Glutamatergic neuron (in vitro differentiated cells): Measurements from ENCODE around the gene SRSF7. TPM values are rescaled to one million over a fixed set of nuclear protein-coding genes. Genes with fewer than 3 reads are reported as not detected.
"Not testable (repeated sequence)": the region's sequence is repeated elsewhere in the genome, so short reads cannot be mapped to it uniquely, and the experiment has no call there.

Experiments used
- DNase-seq: peaks from one replicate; pipeline ENCODE4 v3.0.0; 2022
- H3K27ac Mint-ChIP-seq: one replicate; pipeline ENCODE4 v1.8.0; 2020; ENCODE audit warnings: mild to moderate bottlenecking, mixed read lengths, inconsistent platforms; ENCODE audit not compliant: unreplicated experiment
- H3K27me3 Mint-ChIP-seq: one replicate; pipeline ENCODE4 v1.8.0; 2020; ENCODE audit warnings: mild to moderate bottlenecking, moderate library complexity, mixed read lengths, inconsistent platforms; ENCODE audit not compliant: unreplicated experiment
- H3K36me3 Mint-ChIP-seq: one replicate; pipeline ENCODE4 v1.8.0; 2020; ENCODE audit warnings: mild to moderate bottlenecking, mixed read lengths, inconsistent platforms; ENCODE audit not compliant: unreplicated experiment
- H3K4me1 Mint-ChIP-seq: one replicate; pipeline ENCODE4 v1.8.0; 2020; ENCODE audit warnings: mild to moderate bottlenecking, low read depth, mixed read lengths, inconsistent platforms; ENCODE audit not compliant: unreplicated experiment
- H3K4me3 Mint-ChIP-seq: one replicate; pipeline ENCODE4 v1.8.0; 2020; ENCODE audit warnings: mild to moderate bottlenecking, mixed read lengths, inconsistent platforms; ENCODE audit not compliant: unreplicated experiment
- H3K9me3 Mint-ChIP-seq: one replicate; pipeline ENCODE4 v1.8.0; 2020; ENCODE audit warnings: mild to moderate bottlenecking, moderate library complexity, mixed read lengths, inconsistent platforms; ENCODE audit not compliant: unreplicated experiment
- CTCF ChIP-seq: fragments of 200-600 bp; sonication (generic); IDR thresholded peaks from one replicate; pipeline ENCODE4 v1.5.0; 2021; ENCODE audit not compliant: partially characterized antibody, unreplicated experiment
- total RNA-seq: library from RNA; stranded (reverse); fragmentation: NEBNext Ultra II Directional; extraction: Animal tissue kit (Norgen Biotek cat#: 25700); gene quantifications from one replicate; pipeline ENCODE4 v1.2.1, GENCODE V29; 2021; ENCODE audit not compliant: unreplicated experiment

SRSF7 gene
- total RNA-seq, 1 donor from 2014 or later, result 155 TPM

DNA sequence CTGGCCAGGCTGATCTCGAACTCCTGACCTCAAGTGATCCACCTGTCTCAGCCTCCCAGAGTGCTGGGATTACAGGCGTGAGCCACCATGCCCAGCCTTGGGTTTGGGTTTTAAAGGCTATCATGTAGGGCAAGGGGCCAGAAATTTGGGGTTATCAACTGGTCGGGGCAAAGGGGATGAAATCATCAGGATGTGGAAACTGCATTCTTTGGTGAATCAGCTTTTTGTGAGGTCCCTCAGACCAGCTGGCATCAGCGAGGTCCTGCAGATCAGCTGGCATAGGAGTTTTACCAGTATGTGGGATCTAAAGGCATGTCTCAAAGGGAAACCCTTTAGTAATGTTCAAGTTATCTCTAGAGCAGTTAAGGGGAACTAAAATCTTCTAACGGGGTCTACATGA lies 20.5 kb upstream of the SRSF7 start:
- H3K36me3 Mint-ChIP-seq, result no peaks in the 10 kb centered on the region
- no peak overlapping the region for H3K27ac Mint-ChIP-seq
- TF ChIP-seq CTCF, result no peak
- H3K4me3 Mint-ChIP-seq, result no peak overlapping the region
- H3K9me3 Mint-ChIP-seq, result peaks cover 2% of the 10 kb centered on the region
- H3K27me3 Mint-ChIP-seq, result peaks cover 4% of the 10 kb centered on the region
- no peaks in the 10 kb centered on the region for H3K4me1 Mint-ChIP-seq
- no peak for DNase-seq

GRCh38 chr2:38765551-38765950 lies 14.4 kb upstream of the SRSF7 start:
- Mint-ChIP-seq H3K4me1 (no peaks in the 10 kb centered on the region), H3K27ac (no peak overlapping the region), H3K36me3 (no peaks in the 10 kb centered on the region), H3K4me3 (no peak overlapping the region), H3K9me3 (no peaks in the 10 kb centered on the region), H3K27me3 (peaks cover 2% of the 10 kb centered on the region)
- TF ChIP-seq CTCF, result no peak
- DNase-seq, result no peak

DNA sequence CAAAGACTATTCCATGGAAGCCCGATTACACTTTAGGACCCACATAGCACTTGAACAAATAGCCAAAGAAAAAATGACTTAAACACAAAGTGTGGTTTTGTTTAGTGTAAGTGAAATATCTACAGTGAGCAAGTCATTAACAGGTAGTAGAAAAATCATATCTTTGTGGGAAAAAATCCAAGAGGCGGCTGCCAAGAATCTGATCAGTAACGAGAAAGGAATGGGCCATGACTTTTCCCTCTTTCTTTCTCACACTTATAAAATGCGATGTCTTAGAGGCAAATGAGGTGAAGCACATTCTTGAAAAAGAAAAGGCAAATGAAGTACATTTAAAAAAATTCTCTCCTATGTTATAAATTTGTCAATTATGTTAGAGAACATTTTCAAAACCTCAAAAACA lies 14.0 kb upstream of the SRSF7 start:
- H3K27me3 Mint-ChIP-seq, result peaks cover 2% of the 10 kb centered on the region
- H3K9me3 Mint-ChIP-seq, result peaks cover 2% of the 10 kb centered on the region
- H3K36me3 Mint-ChIP-seq, result no peaks in the 10 kb centered on the region
- H3K4me3 Mint-ChIP-seq, result no peak overlapping the region
- TF ChIP-seq CTCF, result no peak
- no peak overlapping the region for H3K27ac Mint-ChIP-seq
- H3K4me1 Mint-ChIP-seq, result no peaks in the 10 kb centered on the region
- no peak for DNase-seq

- peaks cover 2% of the 10 kb centered on the region for H3K9me3 Mint-ChIP-seq
- H3K4me3 Mint-ChIP-seq, result no peak overlapping the region
- TF ChIP-seq CTCF, result no peak
- no peak overlapping the region for H3K27ac Mint-ChIP-seq
- H3K36me3 Mint-ChIP-seq, result no peaks in the 10 kb centered on the region
- no peak for DNase-seq
- peaks cover 2% of the 10 kb centered on the region for H3K27me3 Mint-ChIP-seq
- no peaks in the 10 kb centered on the region for H3K4me1 Mint-ChIP-seq
These were observed 12.6 kb upstream of the SRSF7 start for GRCh38 chr2:38763728-38764127.

- Mint-ChIP-seq H3K36me3 (no peaks in the 10 kb centered on the region), H3K4me3 (no peak overlapping the region), H3K9me3 (peaks cover 2% of the 10 kb centered on the region), H3K27me3 (peaks cover 2% of the 10 kb centered on the region), H3K27ac (no peak overlapping the region), H3K4me1 (no peaks in the 10 kb centered on the region)
- no peak for TF ChIP-seq CTCF
- DNase-seq, result no peak
These were observed 12.1 kb upstream of the SRSF7 start for GRCh38 chr2:38763228-38763627.

DNA sequence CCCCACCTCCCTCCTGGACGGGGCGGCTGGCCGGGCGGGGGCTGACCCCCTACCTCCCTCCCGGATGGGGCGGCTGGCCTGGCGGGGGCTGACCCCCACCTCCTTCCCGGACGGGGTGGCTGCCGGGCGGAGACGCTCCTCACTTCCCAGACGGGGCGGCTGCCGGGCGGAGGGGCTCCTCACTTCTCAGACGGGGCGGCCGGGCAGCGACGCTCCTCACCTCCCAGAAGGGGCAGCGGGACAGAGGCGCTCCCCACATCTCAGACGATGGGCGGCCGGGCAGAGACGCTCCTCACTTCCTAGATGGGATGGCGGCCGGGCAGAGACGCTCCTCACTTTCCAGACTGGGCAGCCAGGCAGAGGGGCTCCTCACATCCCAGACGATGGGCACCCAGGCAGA lies 4.7 kb upstream of the SRSF7 start:
- DNase-seq, H3K4me1 Mint-ChIP-seq, H3K27ac Mint-ChIP-seq, H3K36me3 Mint-ChIP-seq, H3K4me3 Mint-ChIP-seq: not testable (repeated sequence)
- Mint-ChIP-seq H3K9me3 (peaks cover 14% of the 10 kb centered on the region), H3K27me3 (peaks cover 13% of the 10 kb centered on the region)
